ENCODE data around the gene RABL2A.
"Not testable (repeated sequence)": the region's sequence is repeated elsewhere in the genome, so short reads cannot be mapped to it uniquely, and the experiment has no call there.

DNA sequence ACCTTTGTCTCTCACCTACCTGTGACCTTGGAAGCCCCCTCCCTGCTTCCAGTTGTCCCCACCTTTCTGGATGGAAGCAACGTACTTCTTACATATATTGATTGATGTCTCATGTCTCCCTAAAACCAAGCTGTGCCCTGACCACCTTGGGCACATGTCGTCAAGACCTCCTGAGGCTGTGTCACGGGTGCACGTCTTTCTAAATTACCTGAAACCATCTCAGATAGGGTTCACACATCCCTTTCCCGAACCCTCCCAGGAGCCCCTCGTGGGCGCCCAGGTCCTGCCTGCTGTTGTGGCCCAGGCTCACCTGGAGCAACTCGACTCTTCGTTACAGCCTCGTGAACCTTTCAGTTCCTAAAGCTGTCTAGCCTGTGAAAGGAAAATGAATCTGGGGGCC is 1.2 kb upstream of the RABL2A start:
- TF ChIP-seq, protein P1, sequence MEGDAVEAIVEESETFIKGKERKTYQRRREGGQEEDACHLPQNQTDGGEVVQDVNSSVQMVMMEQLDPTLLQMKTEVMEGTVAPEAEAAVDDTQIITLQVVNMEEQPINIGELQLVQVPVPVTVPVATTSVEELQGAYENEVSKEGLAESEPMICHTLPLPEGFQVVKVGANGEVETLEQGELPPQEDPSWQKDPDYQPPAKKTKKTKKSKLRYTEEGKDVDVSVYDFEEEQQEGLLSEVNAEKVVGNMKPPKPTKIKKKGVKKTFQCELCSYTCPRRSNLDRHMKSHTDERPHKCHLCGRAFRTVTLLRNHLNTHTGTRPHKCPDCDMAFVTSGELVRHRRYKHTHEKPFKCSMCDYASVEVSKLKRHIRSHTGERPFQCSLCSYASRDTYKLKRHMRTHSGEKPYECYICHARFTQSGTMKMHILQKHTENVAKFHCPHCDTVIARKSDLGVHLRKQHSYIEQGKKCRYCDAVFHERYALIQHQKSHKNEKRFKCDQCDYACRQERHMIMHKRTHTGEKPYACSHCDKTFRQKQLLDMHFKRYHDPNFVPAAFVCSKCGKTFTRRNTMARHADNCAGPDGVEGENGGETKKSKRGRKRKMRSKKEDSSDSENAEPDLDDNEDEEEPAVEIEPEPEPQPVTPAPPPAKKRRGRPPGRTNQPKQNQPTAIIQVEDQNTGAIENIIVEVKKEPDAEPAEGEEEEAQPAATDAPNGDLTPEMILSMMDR (conservative IDR thresholded peaks at IDR 0.05 in 1 of 2, IDR thresholded peaks at IDR 0.05 in 1 of 2; ENCODE audit: extremely low read depth in 1 of 2, insufficient read depth in 1 of 2, low read depth in 1 of 2, low read length in 2 of 2) = not testable (repeated sequence)
- not testable (repeated sequence) for TF ChIP-seq EZH2 (IDR thresholded peaks at IDR 0.05; ENCODE audit: borderline replicate concordance, low read length)

Data from mammary epithelial cell (primary cell).